HG03460 (cell line): ENCODE results near the gene RNFT1.
"Not testable (repeated sequence)": the region's sequence is repeated elsewhere in the genome, so short reads cannot be mapped to it uniquely, and the experiment has no call there.

Experiments
- ATAC-seq: cut with Tn5 transposase; IDR thresholded peaks from one replicate; pipeline ENCODE4 v1.9.1; 2021; ENCODE audit not compliant: unreplicated experiment

Gene RNFT1, protein sequence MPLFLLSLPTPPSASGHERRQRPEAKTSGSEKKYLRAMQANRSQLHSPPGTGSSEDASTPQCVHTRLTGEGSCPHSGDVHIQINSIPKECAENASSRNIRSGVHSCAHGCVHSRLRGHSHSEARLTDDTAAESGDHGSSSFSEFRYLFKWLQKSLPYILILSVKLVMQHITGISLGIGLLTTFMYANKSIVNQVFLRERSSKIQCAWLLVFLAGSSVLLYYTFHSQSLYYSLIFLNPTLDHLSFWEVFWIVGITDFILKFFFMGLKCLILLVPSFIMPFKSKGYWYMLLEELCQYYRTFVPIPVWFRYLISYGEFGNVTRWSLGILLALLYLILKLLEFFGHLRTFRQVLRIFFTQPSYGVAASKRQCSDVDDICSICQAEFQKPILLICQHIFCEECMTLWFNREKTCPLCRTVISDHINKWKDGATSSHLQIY

GRCh38 chr17:59964482-59965328 lies at the start of gene RNFT1:
Gene RNFT1 (minus strand): TSS chr17:59964740. CDS start chr17:59964663, 77 bp downstream.
- peak; percentile 71 for ATAC-seq

GRCh38 chr17:60009326-60009725 lies 44.8 kb upstream of the RNFT1 start:
- ATAC-seq, result not testable (repeated sequence)

GRCh38 chr17:60008377-60008776 lies 43.8 kb upstream of the RNFT1 start:
- not testable (repeated sequence) for ATAC-seq

GRCh38 chr17:60006160-60006559 lies 41.6 kb upstream of the RNFT1 start:
- ATAC-seq, result no peak

DNA sequence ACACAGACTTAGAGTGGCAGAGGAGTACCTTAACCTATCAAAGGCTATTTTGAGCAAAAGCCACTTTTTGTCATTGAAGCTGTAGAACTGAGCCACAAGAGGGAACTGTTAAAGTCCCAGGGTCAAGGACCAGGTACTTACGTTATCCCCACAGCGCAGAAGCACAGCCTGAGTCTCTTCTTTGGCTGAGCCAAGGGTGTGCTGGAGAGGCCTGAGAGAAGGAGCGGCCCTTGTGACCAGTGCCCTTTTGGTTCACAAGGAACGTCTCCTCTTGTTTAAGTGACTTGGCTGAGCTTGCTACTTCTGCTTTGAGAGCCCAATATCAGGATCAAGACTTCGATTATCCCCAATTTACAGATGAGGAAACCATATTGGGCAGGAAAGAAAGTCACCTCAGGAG lies 40.0 kb upstream of the RNFT1 start:
- ATAC-seq, result not testable (repeated sequence)

- not testable (repeated sequence) for ATAC-seq
These were observed 37.9 kb upstream of the RNFT1 start for GRCh38 chr17:60002405-60002804.

DNA sequence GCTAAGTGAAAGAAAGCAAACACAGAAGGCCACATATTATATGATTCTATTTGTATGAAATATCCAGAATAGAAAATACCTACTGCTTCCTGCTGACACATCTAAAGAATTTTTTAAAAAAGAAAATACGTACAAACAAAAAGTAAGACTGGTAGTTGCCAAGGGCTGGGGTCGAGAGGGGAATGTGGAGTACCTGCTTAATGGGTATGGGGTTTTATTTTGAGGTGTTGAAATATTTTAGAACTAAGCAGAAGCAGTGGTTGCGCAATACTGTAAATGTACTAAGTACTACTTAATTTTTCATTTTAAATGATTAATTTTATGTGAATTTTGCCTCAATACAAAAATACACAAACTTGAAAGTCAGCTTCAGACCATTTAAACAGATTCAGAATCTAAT lies 32.1 kb upstream of the RNFT1 start:
- not testable (repeated sequence) for ATAC-seq

GRCh38 chr17:59975166-59975565 lies 10.6 kb upstream of the RNFT1 start:
- not testable (repeated sequence) for ATAC-seq

DNA sequence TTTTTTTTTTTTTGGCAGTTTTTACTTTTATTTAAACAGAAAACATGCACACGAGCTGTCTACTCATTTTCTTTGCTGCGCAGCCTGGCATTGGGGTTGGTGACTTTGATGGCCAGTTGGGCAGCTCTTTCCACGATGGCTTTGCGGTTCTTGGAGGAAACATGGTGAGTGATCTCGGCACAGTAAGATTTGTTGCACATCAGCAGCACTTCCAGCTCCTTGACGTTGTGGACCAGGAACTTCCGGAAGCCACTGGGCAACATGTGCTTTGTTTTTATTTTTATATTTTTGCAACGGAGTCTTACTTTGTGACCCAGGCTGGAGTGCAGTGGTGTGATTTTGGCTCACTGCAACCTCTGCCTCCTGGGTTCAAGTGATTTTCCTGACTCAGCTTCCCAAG lies 8.9 kb upstream of the RNFT1 start:
- ATAC-seq, result not testable (repeated sequence)

DNA sequence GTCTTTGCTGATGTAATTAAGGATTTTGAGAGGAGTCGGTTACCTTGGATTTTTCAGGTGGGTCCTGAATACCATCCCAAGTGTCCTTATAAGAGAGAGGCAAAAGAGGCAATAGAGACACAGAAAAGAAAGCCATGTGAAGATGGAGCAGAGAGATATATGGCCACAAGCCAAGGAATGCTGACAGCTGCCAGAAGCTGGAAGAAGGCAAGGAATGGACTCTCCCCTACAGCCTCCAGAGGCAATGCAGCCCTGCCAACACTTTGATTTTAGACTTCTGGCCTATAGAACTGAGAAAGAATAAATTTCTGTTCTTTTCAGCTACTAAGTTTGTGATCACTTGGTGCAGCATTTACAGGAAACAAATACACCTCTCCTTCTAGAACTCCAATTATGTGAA lies 8.2 kb upstream of the RNFT1 start:
- no peak for ATAC-seq

- ATAC-seq, result not testable (repeated sequence)
These were observed 7.2 kb upstream of the RNFT1 start for GRCh38 chr17:59971771-59972170.

GRCh38 chr17:59963738-59964481 lies 630 bp downstream of the RNFT1 start:
- peak; percentile 39 for ATAC-seq

DNA sequence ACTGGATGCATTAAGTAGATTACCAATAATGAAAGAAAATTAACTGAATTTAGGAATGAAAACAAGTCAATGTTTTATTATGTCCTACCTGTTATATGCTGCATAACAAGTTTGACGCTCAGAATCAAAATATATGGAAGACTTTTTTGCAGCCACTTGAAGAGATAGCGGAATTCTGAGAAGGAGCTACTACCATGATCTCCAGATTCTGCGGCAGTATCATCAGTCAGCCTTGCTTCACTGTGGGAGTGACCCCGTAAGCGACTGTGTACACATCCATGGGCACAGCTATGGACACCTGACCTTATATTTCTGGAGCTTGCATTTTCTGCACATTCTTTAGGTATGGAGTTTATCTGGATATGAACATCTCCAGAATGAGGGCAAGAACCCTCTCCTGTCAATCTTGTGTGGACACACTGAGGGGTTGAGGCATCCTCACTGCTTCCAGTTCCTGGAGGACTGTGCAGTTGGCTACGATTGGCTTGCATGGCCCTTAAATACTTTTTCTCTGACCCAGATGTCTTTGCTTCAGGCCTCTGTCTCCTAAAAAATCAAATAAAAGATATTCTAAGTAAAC lies 1.7 kb downstream of the RNFT1 start:
- ATAC-seq, result no peak

GRCh38 chr17:59959574-59959973 lies 5.0 kb downstream of the RNFT1 start:
- not testable (repeated sequence) for ATAC-seq

- ATAC-seq, result no peak
These were observed 9.7 kb downstream of the RNFT1 start for GRCh38 chr17:59954856-59955255.

- ATAC-seq, result no peak
These were observed 14.5 kb downstream of the RNFT1 start for GRCh38 chr17:59950049-59950448.

- not testable (repeated sequence) for ATAC-seq
These were observed 17.2 kb downstream of the RNFT1 start for GRCh38 chr17:59947310-59947709.

- not testable (repeated sequence) for ATAC-seq
These were observed 18.1 kb downstream of the RNFT1 start for GRCh38 chr17:59946433-59946832.

- ATAC-seq, result no peak
These were observed 23.4 kb downstream of the RNFT1 start for GRCh38 chr17:59941131-59941530.

- not testable (repeated sequence) for ATAC-seq
These were observed 23.8 kb downstream of the RNFT1 start for GRCh38 chr17:59940697-59941096.

- not testable (repeated sequence) for ATAC-seq
These were observed 31.2 kb downstream of the RNFT1 start for GRCh38 chr17:59933317-59933716.
